ENCODE measurements around the gene DNAJC16. TPM values are rescaled to one million over a fixed set of nuclear protein-coding genes. Genes with fewer than 3 reads are reported as not detected.

DNAJC16 gene
- total and polyA plus RNA-seq, 2 of the 4 experiments (the other 2 are of a cell fraction), result 8.0 to 13.1 TPM

GRCh38 chr1:15557008-15557407 lies 30.4 kb downstream of the DNAJC16 start:
- Histone ChIP-seq H4K91ac (ENCODE audit: insufficient read depth, low read depth, low read length) (no peak overlapping the region), H4K20me1 (ENCODE audit: insufficient read depth, low read length) (no peaks in the 10 kb centered on the region), H3K27me3 (ENCODE audit: control insufficient read depth, insufficient read depth, low read length) (no peaks in the 10 kb centered on the region), H3K23ac (ENCODE audit: low read depth, low read length) (no peak overlapping the region), H3K4me2 (ENCODE audit: low read depth, low read length) (no peak overlapping the region), H2BK20ac (ENCODE audit: low read depth, low read length) (no peak overlapping the region), H2BK5ac (ENCODE audit: low read depth, low read length, poor library complexity, severe bottlenecking) (no peak overlapping the region), H2BK120ac (ENCODE audit: low read depth, low read length) (no peak overlapping the region), H3K9ac (ENCODE audit: low read depth, low read length) (no peak overlapping the region), H3K9me1 (ENCODE audit: insufficient read depth, low read length) (no peaks in the 10 kb centered on the region; the same call in 1 of the 2 replicates), H3K56ac (ENCODE audit: extremely low read depth, insufficient read depth, low read length) (no peak overlapping the region), H2AK9ac (replicated peaks; ENCODE audit: low read depth, low read length, poor library complexity) (no peak overlapping the region), H3K27ac (ENCODE audit: insufficient read depth, low read length) (no peak overlapping the region), H3K14ac (replicated peaks; ENCODE audit: low read depth, low read length) (no peak overlapping the region), H2BK15ac (ENCODE audit: low read depth, low read length) (no peak overlapping the region), H3K4me3 (ENCODE audit: insufficient read depth, low read depth, low read length) (no peak overlapping the region), H3K79me1 (ENCODE audit: low read depth in 1 of 2, low read length in 2 of 2) (no peaks in the 10 kb centered on the region), H3K36me3 (ENCODE audit: control insufficient read depth, insufficient read depth, low read length) (peaks cover 16% of the 10 kb centered on the region), H3K4me1 (ENCODE audit: control insufficient read depth, insufficient read depth, low read length) (no peaks in the 10 kb centered on the region), H3K18ac (ENCODE audit: low read depth, low read length) (no peak overlapping the region), H3K4ac (ENCODE audit: low read depth, low read length) (no peak overlapping the region), H2AFZ (replicated peaks; ENCODE audit: low read length, poor library complexity) (no peak overlapping the region), H4K8ac (ENCODE audit: low read depth in 2 of 2, low read length in 2 of 2) (no peak overlapping the region), H3K9me3 (ENCODE audit: control insufficient read depth, insufficient read depth, low read length) (no peaks in the 10 kb centered on the region), H2AK5ac (ENCODE audit: low read depth, low read length) (no peak overlapping the region), H4K5ac (ENCODE audit: low read depth, low read length) (no peak overlapping the region)
- intact Hi-C loops (cut with micrococcal nuclease) (no loop called here), dilution Hi-C loops (cut with HindIII; ENCODE audit: low sequenced_read_pairs, unreplicated experiment) (no loop called here), in situ Hi-C loops (cut with MboI; ENCODE audit: low sequenced_read_pairs) (no loop called here)
- ATAC-seq (ENCODE audit: low read depth) (no peak), DNase-seq (no peak)
- POLR2A ChIA-PET (ENCODE audit: unreplicated experiment), result no interaction called here
- WGBS, 2 experiments (ENCODE audit: extremely low coverage in 2 of 2, insufficient read length in 1 of 2), result 100% methylated on average over 1 of the region's 2 CpGs; no CpG with 5 or more reads in 1 of the 2 experiments
- CTCF ChIA-PET, result no interaction called here
- no peak for TF ChIP-seq RAD21 (IDR thresholded peaks at IDR 0.05; ENCODE audit: low read length)
- TF ChIP-seq MAFK (IDR thresholded peaks at IDR 0.05; ENCODE audit: low read depth, low read length), result no peak
- no peak for TF ChIP-seq ELK1 (IDR thresholded peaks at IDR 0.05; ENCODE audit: borderline replicate concordance, low read depth, low read length)
- TF ChIP-seq RFX5 (IDR thresholded peaks at IDR 0.05; ENCODE audit: low read depth, low read length), result no peak
- TF ChIP-seq POLR2A (IDR thresholded peaks at IDR 0.05; ENCODE audit: low read depth, low read length), result no peak
- no peak for TF ChIP-seq MAZ (IDR thresholded peaks at IDR 0.05; ENCODE audit: borderline replicate concordance, low read depth, low read length)
- TF ChIP-seq USF2 (IDR thresholded peaks at IDR 0.05; ENCODE audit: low read depth, low read length), result no peak
- no peak for TF ChIP-seq FOS (IDR thresholded peaks at IDR 0.05; ENCODE audit: low read depth, low read length)
- TF ChIP-seq BHLHE40 (IDR thresholded peaks at IDR 0.05; ENCODE audit: low read depth, low read length), result no peak
- no TSS peak for BruUV-seq (replicated peaks)

Data from IMR-90 (cell line).